T-helper 17 cell (primary cell): ENCODE measurements around the gene RANBP3L. TPM values are rescaled to one million over a fixed set of nuclear protein-coding genes. Genes with fewer than 3 reads are reported as not detected.
"Not testable (repeated sequence)": the region's sequence is repeated elsewhere in the genome, so short reads cannot be mapped to it uniquely, and the experiment has no call there.

ENCODE experiments used
- ATAC-seq: fragments of 150-1000 bp; cut with Tn5 transposase; 2 replicates; pipeline ENCODE4 v1.10.0; 2021; ENCODE audit warnings: mild to moderate bottlenecking, moderate library complexity
- DNase-seq, 3 donors: peaks; one replicate each; pipeline versions ENCODE4 v3.0.0 to v3.0.0-alpha.2; 2020 to 2021
- H3K9me3 ChIP-seq: one replicate; pipeline ENCODE4 v1.7.0; 2013; ENCODE audit warnings: low read length, mild to moderate bottlenecking; ENCODE audit not compliant: control insufficient read depth, poor library complexity, severe bottlenecking
- H3K27ac Mint-ChIP-seq: one replicate; pipeline ENCODE4 v1.8.0; 2022; ENCODE audit warnings: mild to moderate bottlenecking, moderate library complexity, mixed read lengths
- H3K27me3 Mint-ChIP-seq: one replicate; pipeline ENCODE4 v1.8.0; 2022; ENCODE audit warnings: mixed read lengths
- H3K36me3 Mint-ChIP-seq: one replicate; pipeline ENCODE4 v1.8.0; 2022; ENCODE audit warnings: low read depth, mixed read lengths
- H3K4me1 Mint-ChIP-seq: one replicate; pipeline ENCODE4 v1.8.0; 2022; ENCODE audit warnings: mild to moderate bottlenecking, mixed read lengths
- H3K4me3 Mint-ChIP-seq: one replicate; pipeline ENCODE4 v1.8.0; 2022; ENCODE audit warnings: mild to moderate bottlenecking, moderate library complexity, mixed read lengths
- total RNA-seq, 4 donors: library from RNA in 2 of 4; stranded (reverse) in 2 of 4; gene quantifications; one replicate each; pipeline ENCODE4 v1.2.3 and lab custom pipeline; 2022 to 2026

RANBP3L gene
- total RNA-seq, 2 donors from 2014 or later: not detected

GRCh38 chr5:36198783-36199182, 102.9 kb downstream of the RANBP3L start:
- H3K27me3 Mint-ChIP-seq, DNase-seq, H3K4me3 Mint-ChIP-seq, H3K9me3 ChIP-seq, ATAC-seq, H3K27ac Mint-ChIP-seq, H3K36me3 Mint-ChIP-seq, H3K4me1 Mint-ChIP-seq: not testable (repeated sequence)

Other genes starting within 250 kb of the RANBP3L start
- not detected for gene UGT3A2, start 235.0 kb downstream of the RANBP3L start, total RNA-seq
- gene LMBRD2, start 150.0 kb downstream of the RANBP3L start, total RNA-seq: 10 to 100 TPM in 1 of 2 donors, 1 to 10 TPM in 1; 5.9 to 10.7 TPM
- gene SKP2, start 149.8 kb downstream of the RANBP3L start, total RNA-seq: 10 to 100 TPM; 10.4 to 10.8 TPM
- 10 to 100 TPM; 10.4 to 12.0 TPM for gene NADK2, start 60.0 kb downstream of the RANBP3L start, total RNA-seq